T47D (cell line): ENCODE results near the gene RGL1.

Experiments
- DNase-seq, 2 experiments: peaks; one replicate each; pipeline versions ENCODE4 v3.0.0 to v3.0.0-alpha.2; 2011 to 2012; ENCODE audit warnings: low read depth in 1 of 2, low spot score in 1 of 2
- JUND ChIP-seq: IDR thresholded peaks from 2 replicates; pipeline ENCODE4 v1.6.1; 2012; ENCODE audit warnings: low read depth
- in situ Hi-C: cut with HindIII; loops from 2 replicates; pipeline ENCODE4 v1.10.0; 2016; ENCODE audit warnings: low sequenced_read_pairs, low pct_unique_long_range_greater_than_20kb

The RGL1 gene

GRCh38 chr1:183801649-183802048 lies 3.3 kb upstream of the RGL1 start:
- in situ Hi-C loops, result no loop called here
- DNase-seq, result no peak
- no peak for TF ChIP-seq JUND

- no peak for DNase-seq
- in situ Hi-C loops, result no loop called here
- no peak for TF ChIP-seq JUND
These were observed 533 bp upstream of the RGL1 start for GRCh38 chr1:183804387-183804786.

- no peak for TF ChIP-seq JUND
- no peak for DNase-seq
- in situ Hi-C loops, result no loop called here
These were observed 1.2 kb downstream of the RGL1 start for GRCh38 chr1:183806125-183806524.

GRCh38 chr1:183806675-183807074 lies 1.8 kb downstream of the RGL1 start:
- in situ Hi-C loops, result no loop called here
- DNase-seq, result no peak
- no peak for TF ChIP-seq JUND

- no peak for DNase-seq
- no peak for TF ChIP-seq JUND
- in situ Hi-C loops, result no loop called here
These were observed 2.7 kb downstream of the RGL1 start for GRCh38 chr1:183807549-183808168.

GRCh38 chr1:183808296-183809027 lies 3.5 kb downstream of the RGL1 start:
- in situ Hi-C loops, result no loop called here
- no peak for TF ChIP-seq JUND
- no peak for DNase-seq

GRCh38 chr1:183810121-183810520 lies 5.2 kb downstream of the RGL1 start:
- DNase-seq, result no peak
- in situ Hi-C loops, result no loop called here
- TF ChIP-seq JUND, result no peak

- DNase-seq, result no peak
- in situ Hi-C loops, result no loop called here
- TF ChIP-seq JUND, result no peak
These were observed 6.0 kb downstream of the RGL1 start for GRCh38 chr1:183810756-183811544.

GRCh38 chr1:183812128-183812527 lies 7.2 kb downstream of the RGL1 start:
- TF ChIP-seq JUND, result no peak
- DNase-seq, result no peak
- in situ Hi-C loops, result no loop called here

GRCh38 chr1:183812686-183813569 lies 8.0 kb downstream of the RGL1 start:
- TF ChIP-seq JUND, result no peak
- in situ Hi-C loops, result no loop called here
- DNase-seq, result no peak

- DNase-seq, result no peak
- in situ Hi-C loops, result no loop called here
- no peak for TF ChIP-seq JUND
These were observed 9.3 kb downstream of the RGL1 start for GRCh38 chr1:183814121-183814681.

GRCh38 chr1:183816110-183816509 lies 11.2 kb downstream of the RGL1 start:
- DNase-seq, result no peak
- TF ChIP-seq JUND, result no peak
- in situ Hi-C loops, result no loop called here
